H4 (cell line): Measurements from ENCODE around the gene OR6V1. TPM values are rescaled to one million over a fixed set of nuclear protein-coding genes. Genes with fewer than 3 reads are reported as not detected.
"Not testable (repeated sequence)": the region's sequence is repeated elsewhere in the genome, so short reads cannot be mapped to it uniquely, and the experiment has no call there.

ENCODE experiments used
- DNase-seq: peaks from one replicate; pipeline ENCODE4 v3.0.0-alpha.2; 2015; ENCODE audit warnings: low spot score
- total RNA-seq: library from RNA; depleted of rRNA; stranded (reverse); fragments of >200 nt; shearing (Covaris generic); gene quantifications from 2 replicates; pipeline ENCODE4 v1.2.3, GENCODE V29; 2014; rRNA removed

The OR6V1 gene
- total RNA-seq, 1 experiment from 2014 or later = not detected

DNA sequence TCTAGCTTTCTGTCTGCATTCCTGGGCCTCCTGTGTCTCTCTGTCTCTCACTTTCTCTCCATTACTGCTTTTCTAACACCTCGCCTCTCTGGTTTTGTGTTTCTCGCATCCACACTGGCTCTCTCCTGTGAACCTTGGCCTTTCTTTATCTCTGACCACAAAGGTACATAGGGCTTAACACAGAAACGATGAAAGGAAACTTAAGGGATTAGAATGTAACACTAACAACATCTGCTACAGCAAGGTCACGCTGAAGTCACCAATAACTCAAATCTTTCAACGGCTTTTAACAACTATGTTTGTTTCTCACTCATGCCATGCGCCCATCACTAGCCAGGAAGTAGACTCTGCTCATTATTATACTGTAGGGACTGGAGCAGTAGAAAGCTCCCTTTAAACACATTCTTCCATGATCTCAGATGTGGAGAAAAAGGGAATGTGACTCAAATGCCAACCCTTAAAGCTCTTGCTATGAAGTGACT lies 9.3 kb upstream of the OR6V1 start:
- DNase-seq = no peak

DNA sequence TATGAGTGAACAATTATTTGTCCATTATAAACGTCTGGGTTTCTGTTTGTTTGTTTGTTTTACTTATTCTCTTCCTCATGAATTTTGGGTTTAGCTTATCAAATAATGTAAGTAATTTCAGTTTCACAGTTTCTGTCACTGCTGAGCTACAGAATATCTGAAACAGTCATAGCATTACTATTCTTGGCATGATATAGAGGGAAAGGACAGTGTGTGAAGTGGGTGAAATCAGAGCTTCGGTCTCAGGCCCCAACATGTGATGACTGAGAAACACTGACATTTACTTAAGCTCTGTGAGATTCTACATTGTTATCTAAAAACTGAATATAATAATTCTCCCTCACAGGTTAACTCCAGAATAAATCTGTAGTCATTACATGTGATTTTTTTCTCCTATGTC lies 8.8 kb upstream of the OR6V1 start:
- no peak for DNase-seq

DNA sequence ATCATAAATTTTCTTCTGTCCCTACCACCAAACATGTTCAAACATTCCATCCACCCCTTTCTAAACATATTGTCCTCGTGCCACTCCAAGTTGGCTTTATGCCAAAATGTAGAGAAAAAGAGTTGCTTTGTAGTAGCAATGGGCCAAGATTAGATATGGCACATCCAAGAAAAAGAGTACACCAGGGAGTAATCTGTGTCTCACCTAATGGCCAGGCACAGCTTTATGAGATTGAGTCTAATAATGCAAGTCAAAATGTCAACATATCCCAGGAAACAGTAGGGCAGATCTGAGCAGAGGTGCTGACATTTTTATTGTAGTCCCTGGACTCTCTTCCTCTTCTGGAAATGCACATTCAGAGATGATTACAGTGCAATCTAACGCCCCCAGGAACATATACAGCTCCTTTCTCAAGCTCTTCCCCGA lies 5.7 kb upstream of the OR6V1 start:
- no peak for DNase-seq

DNA sequence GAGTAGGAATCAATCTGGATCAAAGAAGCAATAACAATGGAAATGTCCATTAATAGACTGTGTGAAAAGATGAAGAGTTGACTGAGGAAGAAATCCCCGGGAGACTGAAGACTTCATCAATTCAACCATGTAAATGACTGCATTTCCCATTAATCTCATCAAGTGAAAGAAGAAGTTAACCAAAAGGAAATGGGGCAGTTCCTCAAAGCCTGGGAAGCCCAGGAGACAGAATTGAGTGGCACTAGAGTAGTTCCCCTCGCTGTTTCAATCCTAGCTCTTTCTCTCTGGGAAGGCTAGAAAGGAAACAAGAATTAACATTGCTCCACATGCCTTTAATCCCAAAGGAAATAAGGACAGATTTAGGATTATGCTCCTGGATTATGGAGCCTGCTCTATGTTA lies 4.8 kb upstream of the OR6V1 start:
- DNase-seq = no peak

DNA sequence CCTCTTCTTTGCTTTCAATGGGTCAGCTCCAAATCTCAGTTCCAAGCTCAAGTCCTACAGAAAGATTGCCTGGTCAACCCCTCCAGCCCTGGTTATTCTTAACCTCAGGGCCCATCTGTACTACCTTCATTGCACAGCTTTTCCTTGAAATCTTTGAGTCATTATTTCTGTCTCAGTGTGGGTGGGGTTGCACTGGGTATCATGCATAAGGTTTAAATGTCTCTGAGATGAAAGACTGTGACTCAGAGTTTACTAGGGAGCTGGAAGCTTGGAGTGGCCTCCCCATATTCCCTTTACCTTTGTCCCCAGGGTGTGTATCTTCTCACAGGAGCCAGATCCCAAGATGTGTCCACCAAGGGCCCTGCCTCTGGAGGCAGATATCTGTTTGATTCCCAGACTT lies 3.3 kb upstream of the OR6V1 start:
- DNase-seq = no peak

DNA sequence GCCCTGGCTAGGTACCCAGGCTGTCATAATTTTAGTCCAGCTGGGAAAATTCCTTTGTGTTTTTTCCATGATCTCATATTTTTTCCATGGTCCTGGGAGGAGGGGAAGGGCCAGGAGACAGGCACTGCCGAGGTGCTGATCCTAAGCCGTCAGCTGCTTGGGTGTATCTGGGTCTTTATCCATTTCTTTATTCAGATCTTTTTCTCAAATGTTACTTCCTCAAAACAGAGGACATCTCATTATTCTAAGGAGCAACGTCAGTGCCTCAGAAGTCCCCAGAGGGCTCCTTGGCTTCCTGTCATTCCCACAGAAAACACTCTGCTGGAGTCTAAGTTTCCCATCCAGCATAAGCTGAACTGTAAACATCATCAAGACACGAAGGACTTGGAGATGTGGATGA lies 2.8 kb upstream of the OR6V1 start:
- DNase-seq = no peak

DNA sequence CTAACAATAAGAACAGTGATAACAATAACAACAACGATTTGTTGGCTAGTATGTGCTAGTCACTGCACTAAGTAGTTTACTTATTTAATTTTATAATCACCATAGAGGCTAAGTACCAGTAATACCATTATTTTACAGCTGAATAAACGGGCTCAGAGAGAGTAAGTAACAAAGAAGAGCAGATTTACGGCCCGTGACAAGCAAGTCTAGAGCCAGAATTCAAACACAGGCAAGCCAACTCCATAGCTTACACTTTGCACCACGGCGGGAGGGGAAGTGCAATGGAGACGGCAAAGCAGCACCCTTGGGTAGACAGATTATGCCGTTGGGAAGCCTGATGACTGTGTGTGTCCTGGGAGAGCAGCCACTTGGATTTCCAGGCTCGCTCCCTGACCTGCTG lies 1.2 kb upstream of the OR6V1 start:
- no peak for DNase-seq

DNA sequence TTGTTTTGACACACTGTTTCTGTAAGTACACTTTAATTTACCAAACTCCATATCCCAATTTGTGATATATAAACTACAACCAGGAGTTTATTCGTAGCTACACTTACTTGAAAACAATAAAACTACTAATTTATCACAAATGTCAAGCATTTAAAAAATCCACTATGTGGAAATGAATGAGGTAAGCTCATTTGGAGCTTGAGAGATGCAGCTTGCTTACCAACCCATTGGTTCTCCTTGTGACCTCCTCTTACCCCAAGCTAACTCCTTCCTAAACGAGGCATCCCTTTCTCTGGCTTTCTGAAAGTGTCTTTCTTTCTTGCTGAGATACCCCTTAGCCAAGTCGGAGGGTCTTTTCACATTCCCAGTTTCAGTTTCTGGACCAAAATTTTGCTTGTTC lies 2.5 kb downstream of the OR6V1 start:
- no peak for DNase-seq

DNA sequence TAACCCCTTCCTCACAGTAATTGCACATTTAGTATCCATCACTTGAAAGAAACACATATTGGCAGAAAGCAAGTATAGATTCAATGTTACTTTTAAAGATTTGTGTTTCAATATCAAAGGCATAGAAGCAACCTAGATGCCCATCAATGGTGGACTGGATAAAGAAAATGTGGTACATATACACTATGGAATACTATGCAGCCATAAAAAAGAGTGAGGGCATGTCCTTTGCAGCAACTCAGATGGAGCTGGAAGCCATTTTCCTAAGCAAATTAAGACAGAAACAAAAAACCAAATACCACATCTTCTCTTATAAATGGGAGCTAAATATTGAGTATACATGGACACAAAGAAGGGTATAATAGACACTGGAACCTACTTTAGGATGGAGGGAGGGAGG lies 3.6 kb downstream of the OR6V1 start:
- no peak for DNase-seq

DNA sequence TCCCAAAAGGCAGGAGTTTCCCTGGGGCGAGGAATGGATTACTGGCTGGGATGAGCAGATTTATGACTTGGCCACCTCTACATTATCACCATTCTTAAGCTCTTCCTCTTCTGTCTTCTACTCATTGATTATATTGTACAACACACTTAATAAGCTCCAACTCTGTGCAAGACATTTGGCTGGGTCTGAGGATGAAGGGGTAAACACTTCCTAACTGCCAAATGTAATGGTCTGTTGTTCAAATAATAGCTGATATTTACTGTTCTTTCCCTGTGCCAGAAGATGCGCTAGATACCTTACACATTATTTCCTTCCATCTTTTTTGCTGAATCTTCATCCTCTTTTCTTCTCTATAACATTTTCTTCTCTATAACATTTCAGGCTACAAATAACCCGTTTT lies 11.6 kb downstream of the OR6V1 start:
- no peak for DNase-seq

DNA sequence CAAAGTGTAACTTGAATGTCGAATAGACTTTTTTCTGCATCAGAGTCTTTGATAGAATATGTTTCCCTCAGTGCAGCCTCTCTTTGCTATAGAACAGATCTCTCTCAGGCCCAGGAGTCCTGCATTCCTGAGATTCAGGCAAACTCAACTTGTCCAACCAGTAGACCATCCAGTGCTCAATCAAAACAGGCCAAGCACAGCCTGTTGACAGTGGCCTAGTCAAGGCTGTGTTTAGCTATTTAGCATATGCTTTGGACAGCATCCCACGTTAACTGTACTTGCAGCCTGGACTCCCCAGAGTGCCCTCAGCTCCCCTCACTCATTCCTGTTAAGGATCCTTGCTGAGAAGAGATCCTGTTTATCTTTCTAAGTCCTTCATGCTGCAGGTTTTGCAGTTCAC lies 16.3 kb downstream of the OR6V1 start:
- DNase-seq = no peak

DNA sequence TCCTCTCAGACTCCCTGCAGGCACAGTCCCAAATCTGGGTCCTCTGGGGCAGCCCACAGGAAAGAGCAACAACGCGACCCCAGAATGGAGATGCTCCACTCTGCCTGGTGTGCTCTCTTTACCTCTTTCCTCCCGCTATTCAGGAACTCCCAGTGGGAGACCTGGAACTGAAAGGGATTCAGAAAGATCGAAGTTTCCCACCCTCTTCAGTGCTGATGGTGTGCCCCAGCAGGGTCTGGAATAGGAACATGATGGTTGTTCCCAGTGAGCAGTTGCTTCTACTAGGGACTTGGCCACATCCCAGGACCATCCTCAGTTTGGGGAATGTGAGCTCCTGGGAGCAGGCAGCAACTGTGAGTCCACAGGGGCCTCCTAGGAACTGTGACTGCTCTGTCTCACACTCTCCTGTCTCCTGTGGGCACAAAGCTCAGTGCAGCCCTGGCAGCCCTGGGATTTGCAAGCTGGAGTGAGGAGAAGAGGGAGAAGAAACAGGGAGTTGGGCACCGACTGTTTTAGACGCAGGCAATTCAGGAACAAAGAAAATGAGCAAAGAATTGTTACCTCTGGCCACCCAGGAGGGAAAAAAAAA lies 17.9 kb downstream of the OR6V1 start:
- DNase-seq = no peak

DNA sequence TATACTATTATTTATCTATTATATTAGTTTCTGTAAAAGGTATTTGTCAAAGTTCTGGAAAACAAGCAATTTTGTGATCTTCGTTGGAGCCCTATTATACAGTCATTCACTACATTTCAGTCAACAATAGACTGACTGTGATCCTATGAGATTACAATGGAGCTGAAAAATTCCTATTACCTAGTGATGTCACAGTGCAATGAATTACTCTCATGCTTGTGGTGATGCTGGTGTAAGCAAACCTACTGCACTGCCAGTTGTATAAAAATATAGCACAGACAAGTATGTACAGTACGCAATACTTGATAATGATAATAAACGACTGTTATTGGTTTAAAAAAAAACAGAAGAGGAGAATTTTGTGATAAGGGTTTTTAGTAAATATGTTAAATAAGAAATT lies 21.4 kb downstream of the OR6V1 start:
- no peak for DNase-seq

DNA sequence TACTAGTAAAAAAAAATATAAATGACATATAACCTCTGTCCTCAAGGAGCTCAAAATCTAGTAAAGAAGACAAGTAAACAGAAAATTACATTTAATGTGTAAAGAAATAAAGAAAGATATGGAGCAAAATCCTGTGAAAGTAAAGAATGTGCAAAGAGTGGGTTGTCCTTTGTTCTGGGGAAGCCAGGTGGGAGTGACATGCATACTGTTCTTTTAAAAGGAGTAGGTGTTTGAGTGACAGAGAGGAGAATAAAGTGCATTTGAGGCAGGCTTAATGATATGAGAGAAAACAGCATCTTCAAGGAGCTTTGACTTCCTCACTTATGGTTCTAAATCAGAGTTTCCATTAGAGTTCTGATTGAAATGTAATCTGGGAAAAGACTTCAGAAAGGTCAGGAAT lies 22.0 kb downstream of the OR6V1 start:
- DNase-seq = no peak

DNA sequence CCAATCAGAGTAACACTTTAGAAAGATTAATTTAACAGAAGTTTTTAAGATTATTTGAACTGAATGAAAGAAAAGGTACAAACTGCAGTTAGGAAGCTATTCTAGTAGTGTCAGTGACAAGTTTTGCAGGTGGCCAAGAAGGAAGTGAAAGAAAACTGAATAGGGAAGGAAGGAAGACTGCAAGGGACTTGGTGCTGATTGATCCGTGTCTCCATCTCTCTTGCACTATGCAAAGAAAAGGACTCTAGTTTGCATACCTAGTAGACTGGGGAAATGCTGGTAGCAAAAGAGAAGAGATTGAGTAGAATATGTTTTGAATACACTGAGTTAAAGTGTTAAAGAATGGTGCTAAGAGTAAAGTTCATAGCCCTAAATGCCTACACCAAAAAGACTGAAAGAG lies 33.0 kb downstream of the OR6V1 start:
- no peak for DNase-seq

DNA sequence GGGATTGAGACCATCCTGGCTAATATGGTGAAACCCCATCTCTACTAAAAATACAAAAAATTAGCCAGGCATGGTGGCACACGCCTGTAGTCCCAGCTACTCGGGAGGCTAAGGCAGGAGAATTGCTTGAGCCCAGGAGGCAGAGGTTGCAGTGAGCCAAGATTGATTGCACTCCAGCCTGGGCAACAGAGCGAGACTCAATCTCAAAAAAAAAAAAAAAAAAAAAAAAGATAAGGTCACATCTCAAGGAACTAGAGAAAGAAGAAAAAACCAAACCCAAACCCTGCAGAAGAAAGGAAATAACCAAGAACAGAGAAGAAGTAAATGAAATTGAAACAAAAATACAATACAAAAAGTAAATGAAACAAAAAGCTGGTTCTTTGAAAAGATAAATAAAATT lies 33.5 kb downstream of the OR6V1 start:
- DNase-seq = not testable (repeated sequence)

DNA sequence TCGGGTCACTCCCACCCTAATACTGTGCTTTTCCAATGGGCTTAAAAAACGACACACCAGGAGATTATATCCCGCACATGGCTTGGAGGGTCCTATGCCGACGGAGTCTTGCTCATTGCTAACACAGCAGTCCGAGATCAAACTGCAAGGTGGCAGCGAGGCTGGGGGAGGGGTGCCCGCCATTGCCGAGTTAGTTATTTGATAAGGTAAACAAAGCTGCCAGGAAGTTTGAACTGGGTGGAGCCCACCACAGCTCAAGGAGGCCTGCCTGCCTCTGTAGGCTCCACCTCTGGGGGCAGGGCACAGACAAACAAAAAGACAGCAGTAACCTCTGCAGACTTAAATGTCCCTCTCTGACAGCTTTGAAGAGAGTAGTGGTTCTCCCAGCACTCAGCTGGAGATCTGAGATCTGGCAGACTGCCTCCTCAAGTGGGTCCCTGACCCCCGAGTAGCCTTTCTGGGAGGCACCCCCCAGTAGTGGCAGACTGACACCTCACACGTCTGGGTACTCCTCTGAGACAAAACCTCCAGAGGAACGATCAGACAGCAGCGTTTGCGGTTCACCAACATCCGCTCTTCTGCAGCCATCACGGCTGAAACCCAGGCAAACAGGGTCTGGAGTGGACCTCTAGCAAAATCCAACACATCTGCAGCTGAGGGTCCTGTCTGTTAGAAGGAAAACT lies 36.5 kb downstream of the OR6V1 start:
- not testable (repeated sequence) for DNase-seq

DNA sequence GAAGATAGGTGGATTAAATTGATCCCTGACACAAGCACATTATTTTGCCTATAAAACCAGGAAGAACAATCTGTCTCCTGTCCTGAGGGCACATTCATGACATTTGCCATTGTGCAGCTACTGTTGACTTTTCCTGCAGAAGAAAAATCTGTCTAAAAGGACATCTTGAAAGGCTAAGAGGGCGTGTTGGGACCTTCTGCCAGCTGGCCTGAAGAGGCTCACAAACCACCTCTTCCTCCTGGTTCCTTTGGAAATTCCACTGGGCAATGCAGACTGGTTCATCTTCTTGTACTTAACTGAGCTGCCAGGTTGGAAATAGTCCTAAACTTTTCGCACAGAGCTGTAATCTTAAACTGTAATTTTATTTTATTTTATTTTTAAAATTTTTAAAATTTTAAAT lies 44.0 kb downstream of the OR6V1 start:
- no peak for DNase-seq

DNA sequence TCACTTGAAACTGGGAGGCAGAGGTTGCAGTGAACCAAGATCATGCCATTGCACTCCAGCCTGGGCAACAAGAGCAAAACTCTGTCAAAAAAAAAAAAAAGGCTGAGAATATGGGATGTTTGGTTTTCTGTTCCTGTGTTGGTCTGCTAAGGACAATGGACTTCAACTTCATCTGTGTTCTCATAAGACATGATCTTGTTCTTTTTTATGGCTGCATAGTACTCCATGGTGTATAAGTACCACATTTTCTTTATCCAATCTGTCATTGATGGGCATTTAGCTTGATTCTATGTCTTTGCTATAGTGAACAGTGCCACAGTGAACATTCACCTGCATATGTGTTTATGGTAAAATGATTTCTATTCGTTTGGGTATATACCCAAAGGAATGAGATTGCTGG lies 47.4 kb downstream of the OR6V1 start:
- not testable (repeated sequence) for DNase-seq

Other genes starting within 250 kb of the OR6V1 start
- gene EPHB6, start 197.3 kb upstream of the OR6V1 start, total RNA-seq = 0.35 and 1.7 TPM in 2 replicates
- gene TRPV6, start 166.6 kb upstream of the OR6V1 start, total RNA-seq = not detected in 2 replicates
- not detected in 2 replicates for gene TRPV5, start 118.6 kb upstream of the OR6V1 start, total RNA-seq
- gene LLCFC1, start 112.9 kb upstream of the OR6V1 start, total RNA-seq = not detected in 2 replicates
- 0.21 TPM in 1 of 2 replicates, not detected in the other for gene KEL, start 90.0 kb upstream of the OR6V1 start, total RNA-seq
- gene OR9A2, start 25.2 kb upstream of the OR6V1 start, total RNA-seq = not detected in 2 replicates
- gene PIP, start 79.7 kb downstream of the OR6V1 start, total RNA-seq = not detected in 2 replicates
- gene TAS2R39, start 131.1 kb downstream of the OR6V1 start, total RNA-seq = not detected in 2 replicates
- not detected in 2 replicates for gene TAS2R40, start 169.7 kb downstream of the OR6V1 start, total RNA-seq
- gene GSTK1, start 211.1 kb downstream of the OR6V1 start, total RNA-seq = 117 and 152 TPM in 2 replicates
- gene TMEM139, start 232.6 kb downstream of the OR6V1 start, total RNA-seq = 0.62 and 1.2 TPM in 2 replicates
- gene CASP2, start 236.0 kb downstream of the OR6V1 start, total RNA-seq = 20.2 and 37.7 TPM in 2 replicates